Measurements from ENCODE around the gene TOR3A. TPM values are rescaled to one million over a fixed set of nuclear protein-coding genes. Genes with fewer than 3 reads are reported as not detected.

TOR3A gene
- total and polyA plus RNA-seq, 2 of the 13 experiments (the other 11 are each of a cell fraction or from before 2014, with no cell fraction given), result 14.7 to 28.4 TPM

Small RNA genes within 50 kb of the gene (small RNA-seq; reads per million reads assigned to genes)
- 0 reads per million in 3 experiments for gene AL512326.3 (ENCODE audit: insufficient read depth in 2 of 3, insufficient read length in 3 of 3, low read depth in 2 of 3, low replicate concordance in 1 of 3)

Other genes starting within 250 kb of the TOR3A start
- gene ANGPTL1, start 211.0 kb upstream of the TOR3A start, total RNA-seq (2016; rRNA removed; fragmentation: Illumina TruSeq; extraction: Trizol), result 2.2 and 2.9 TPM in 2 replicates
- gene ANGPTL1, start 211.0 kb upstream of the TOR3A start, polyA plus RNA-seq (2011; rRNA removed), result 3.5 and 9.3 TPM in 2 replicates
- gene FAM20B, start 56.2 kb upstream of the TOR3A start, total RNA-seq (2016; rRNA removed; fragmentation: Illumina TruSeq; extraction: Trizol), result 26.9 and 34.3 TPM in 2 replicates
- gene FAM20B, start 56.2 kb upstream of the TOR3A start, polyA plus RNA-seq (2011; rRNA removed), result 13.4 and 13.8 TPM in 2 replicates
- 6.0 and 11.6 TPM in 2 replicates for gene ABL2, start 147.6 kb downstream of the TOR3A start, total RNA-seq (2016; rRNA removed; fragmentation: Illumina TruSeq; extraction: Trizol)
- gene ABL2, start 147.6 kb downstream of the TOR3A start, polyA plus RNA-seq (2011; rRNA removed), result 5.8 and 5.9 TPM in 2 replicates
- gene SOAT1, start 211.7 kb downstream of the TOR3A start, total RNA-seq (2016; rRNA removed; fragmentation: Illumina TruSeq; extraction: Trizol), result 40.2 and 52.0 TPM in 2 replicates
- gene SOAT1, start 211.7 kb downstream of the TOR3A start, polyA plus RNA-seq (2011; rRNA removed), result 16.9 and 22.3 TPM in 2 replicates

All from HepG2 (cell line).